KMS-11 (cell line): Measurements from ENCODE around the gene TIE1.

Experiments
- H2AFZ ChIP-seq: fragments of 200-600 bp; sonication (generic); 2 replicates; pipeline ENCODE4 v1.6.1; 2016; ENCODE audit warnings: antibody characterized with exemption, mixed run types, low read depth
- H3K27ac ChIP-seq: fragments of 200-600 bp; sonication (generic); 2 replicates; pipeline ENCODE4 v1.6.1; 2016; ENCODE audit warnings: mild to moderate bottlenecking, mixed run types
- H3K27me3 ChIP-seq: fragments of 200-600 bp; sonication (generic); 2 replicates; pipeline ENCODE4 v1.6.1; 2017; ENCODE audit warnings: mild to moderate bottlenecking, low read depth, mixed run types, moderate library complexity; ENCODE audit not compliant: insufficient read depth
- H3K36me3 ChIP-seq: fragments of 200-600 bp; sonication (generic); 2 replicates; pipeline ENCODE4 v1.6.1; 2017; ENCODE audit warnings: mild to moderate bottlenecking, mixed run types; ENCODE audit not compliant: insufficient read depth
- H3K4me1 ChIP-seq: fragments of 200-600 bp; sonication (generic); 2 replicates; pipeline ENCODE4 v1.6.1; 2016; ENCODE audit warnings: mild to moderate bottlenecking, low read depth, mixed run types; ENCODE audit not compliant: poor library complexity, severe bottlenecking
- H3K4me2 ChIP-seq: fragments of 200-600 bp; sonication (generic); 2 replicates; pipeline ENCODE4 v1.7.0; 2016; ENCODE audit warnings: mild to moderate bottlenecking, mixed run types
- H3K4me3 ChIP-seq: fragments of 200-600 bp; sonication (generic); IDR thresholded peaks from 2 replicates; pipeline ENCODE4 v1.6.1; 2017; ENCODE audit warnings: low read depth, low read length, mixed read lengths; ENCODE audit not compliant: insufficient read depth
- H3K79me2 ChIP-seq: fragments of 200-600 bp; sonication (generic); 2 replicates; pipeline ENCODE4 v1.6.1; 2016; ENCODE audit warnings: low read depth, mixed run types; ENCODE audit not compliant: insufficient read depth
- H3K9ac ChIP-seq: fragments of 200-600 bp; sonication (generic); 2 replicates; pipeline ENCODE4 v1.6.1; 2016; ENCODE audit warnings: mild to moderate bottlenecking, mixed run types
- H4K20me1 ChIP-seq: fragments of 200-600 bp; sonication (generic); 2 replicates; pipeline ENCODE4 v1.6.1; 2016; ENCODE audit warnings: mild to moderate bottlenecking, mixed run types; ENCODE audit not compliant: insufficient read depth
- TF ChIP-seq, protein P1 (sequence below): fragments of 200-600 bp; sonication (generic); conservative IDR thresholded peaks from 2 replicates; pipeline ENCODE4 v1.6.1; 2017; ENCODE audit warnings: low read depth, mild to moderate bottlenecking, antibody characterized with exemption, low read length, moderate library complexity, mixed read lengths

The TIE1 gene

DNA sequence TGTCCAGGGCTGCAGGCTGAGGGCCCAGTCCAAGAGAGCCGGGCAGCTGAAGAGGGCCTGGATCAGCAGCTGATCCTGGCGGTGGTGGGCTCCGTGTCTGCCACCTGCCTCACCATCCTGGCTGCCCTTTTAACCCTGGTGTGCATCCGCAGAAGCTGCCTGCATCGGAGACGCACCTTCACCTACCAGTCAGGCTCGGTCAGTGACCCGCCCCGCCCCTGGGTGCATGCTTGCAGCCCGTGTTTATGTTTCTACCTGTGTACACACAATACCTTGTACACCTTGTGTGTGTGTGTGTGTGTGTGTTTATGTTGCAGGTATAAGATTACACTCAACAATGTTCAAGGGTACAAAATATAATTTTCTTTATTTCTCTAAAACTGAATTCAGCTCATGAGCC is 13.0 kb downstream of the TIE1 start:
- no peaks in the 10 kb centered on the region for H3K36me3 ChIP-seq
- H3K27ac ChIP-seq, result no peak overlapping the region
- H3K4me3 ChIP-seq, result no peak overlapping the region
- H3K9ac ChIP-seq, result no peak overlapping the region
- H3K4me2 ChIP-seq, result no peak overlapping the region
- TF ChIP-seq, protein P1, sequence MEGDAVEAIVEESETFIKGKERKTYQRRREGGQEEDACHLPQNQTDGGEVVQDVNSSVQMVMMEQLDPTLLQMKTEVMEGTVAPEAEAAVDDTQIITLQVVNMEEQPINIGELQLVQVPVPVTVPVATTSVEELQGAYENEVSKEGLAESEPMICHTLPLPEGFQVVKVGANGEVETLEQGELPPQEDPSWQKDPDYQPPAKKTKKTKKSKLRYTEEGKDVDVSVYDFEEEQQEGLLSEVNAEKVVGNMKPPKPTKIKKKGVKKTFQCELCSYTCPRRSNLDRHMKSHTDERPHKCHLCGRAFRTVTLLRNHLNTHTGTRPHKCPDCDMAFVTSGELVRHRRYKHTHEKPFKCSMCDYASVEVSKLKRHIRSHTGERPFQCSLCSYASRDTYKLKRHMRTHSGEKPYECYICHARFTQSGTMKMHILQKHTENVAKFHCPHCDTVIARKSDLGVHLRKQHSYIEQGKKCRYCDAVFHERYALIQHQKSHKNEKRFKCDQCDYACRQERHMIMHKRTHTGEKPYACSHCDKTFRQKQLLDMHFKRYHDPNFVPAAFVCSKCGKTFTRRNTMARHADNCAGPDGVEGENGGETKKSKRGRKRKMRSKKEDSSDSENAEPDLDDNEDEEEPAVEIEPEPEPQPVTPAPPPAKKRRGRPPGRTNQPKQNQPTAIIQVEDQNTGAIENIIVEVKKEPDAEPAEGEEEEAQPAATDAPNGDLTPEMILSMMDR, result no peak
- no peaks in the 10 kb centered on the region for H3K79me2 ChIP-seq
- H4K20me1 ChIP-seq, result no peaks in the 10 kb centered on the region
- H2AFZ ChIP-seq, result no peak overlapping the region
- no peaks in the 10 kb centered on the region; the same call in 1 of the 2 replicates for H3K27me3 ChIP-seq
- no peaks in the 10 kb centered on the region for H3K4me1 ChIP-seq

DNA sequence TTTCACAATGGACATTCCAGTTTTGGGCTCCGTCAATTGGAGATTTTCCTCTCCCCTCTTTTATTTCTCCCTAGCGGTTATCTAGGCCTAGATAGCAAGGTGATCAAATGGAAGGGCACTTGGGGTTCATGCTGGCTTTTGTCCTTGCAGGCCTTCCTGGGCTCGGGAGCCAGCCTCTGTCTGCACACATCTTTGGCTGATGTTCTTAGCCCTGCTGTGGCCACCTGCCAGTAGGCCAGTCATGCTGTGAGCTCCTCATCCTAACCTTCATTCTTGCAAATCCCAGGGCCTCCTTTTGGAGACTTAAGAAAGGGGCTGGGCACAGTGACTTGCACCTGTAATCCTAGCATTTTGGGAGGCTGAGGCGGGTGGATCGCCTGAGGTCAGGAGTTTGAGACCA is 13.5 kb downstream of the TIE1 start:
- H3K79me2 ChIP-seq, result no peaks in the 10 kb centered on the region
- no peak overlapping the region for H3K9ac ChIP-seq
- H3K4me1 ChIP-seq, result no peaks in the 10 kb centered on the region
- no peaks in the 10 kb centered on the region; the same call in 1 of the 2 replicates for H3K27me3 ChIP-seq
- H3K4me3 ChIP-seq, result no peak overlapping the region
- H3K36me3 ChIP-seq, result no peaks in the 10 kb centered on the region
- no peak overlapping the region for H3K4me2 ChIP-seq
- H2AFZ ChIP-seq, result no peak overlapping the region
- TF ChIP-seq, protein P1, result no peak
- no peak overlapping the region for H3K27ac ChIP-seq
- H4K20me1 ChIP-seq, result no peaks in the 10 kb centered on the region

DNA sequence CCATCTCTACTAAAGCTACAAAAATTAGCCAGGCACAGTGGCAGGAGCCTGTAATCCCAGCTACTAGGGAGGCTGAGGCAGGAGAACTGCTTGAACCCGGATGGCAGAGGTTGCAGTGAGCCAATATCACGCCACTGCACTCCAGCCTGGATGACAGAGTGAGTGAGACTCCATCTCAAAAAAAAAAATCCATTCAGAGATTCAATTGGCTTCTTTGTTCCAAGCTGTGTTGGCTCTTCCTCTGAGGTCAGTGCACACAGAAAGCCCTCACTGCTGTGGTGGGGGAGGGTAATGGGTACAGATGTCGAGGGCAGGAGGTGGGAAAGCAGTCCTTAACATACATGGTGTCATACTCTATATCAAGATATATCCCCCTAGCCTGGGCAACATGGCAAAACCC is 14.7 kb downstream of the TIE1 start:
- no peak overlapping the region for H3K27ac ChIP-seq
- no peaks in the 10 kb centered on the region for H3K36me3 ChIP-seq
- TF ChIP-seq, protein P1, result no peak
- H3K4me2 ChIP-seq, result no peak overlapping the region
- no peak overlapping the region for H2AFZ ChIP-seq
- H3K9ac ChIP-seq, result no peak overlapping the region
- no peaks in the 10 kb centered on the region for H3K79me2 ChIP-seq
- no peaks in the 10 kb centered on the region for H3K4me1 ChIP-seq
- H3K27me3 ChIP-seq, result no peaks in the 10 kb centered on the region; the same call in 1 of the 2 replicates
- no peak overlapping the region for H3K4me3 ChIP-seq
- no peaks in the 10 kb centered on the region for H4K20me1 ChIP-seq

DNA sequence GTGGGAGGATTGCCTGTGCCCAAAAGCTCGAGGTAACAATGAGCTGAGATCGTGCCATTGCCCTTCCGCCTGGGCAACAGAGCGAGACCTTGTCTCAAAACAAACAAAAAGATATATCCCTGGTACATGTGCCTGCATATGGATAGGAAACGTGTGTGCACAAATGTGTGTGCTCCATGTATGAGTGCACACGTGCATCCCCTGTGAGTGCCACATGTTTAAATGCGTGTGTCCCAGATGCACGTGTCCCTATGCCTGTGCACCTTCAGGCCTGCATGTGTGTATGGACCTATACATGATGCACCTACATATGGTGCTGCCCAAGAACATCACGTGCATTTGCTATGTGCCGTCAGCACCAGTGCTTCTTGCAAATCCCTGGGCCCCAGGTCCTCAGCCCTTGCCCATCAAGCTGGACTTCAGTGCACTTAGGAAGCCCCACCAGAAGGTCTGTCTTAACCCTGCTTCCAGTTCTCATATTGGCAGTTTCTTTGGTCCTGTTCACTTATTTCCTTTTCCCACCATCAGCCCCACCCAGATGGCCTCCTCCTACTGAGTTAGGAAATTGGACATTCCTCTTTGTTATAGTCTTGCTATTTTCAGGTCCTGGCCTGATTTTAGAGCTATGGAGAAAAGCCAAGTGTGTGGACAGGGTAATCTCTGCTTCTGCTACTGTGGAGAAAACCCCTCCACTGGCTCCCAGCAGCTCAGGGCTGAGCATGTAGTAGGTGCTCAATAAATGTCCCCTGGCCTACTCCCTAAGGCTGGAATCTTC is 15.4 kb downstream of the TIE1 start:
- no peak overlapping the region for H2AFZ ChIP-seq
- no peaks in the 10 kb centered on the region for H3K79me2 ChIP-seq
- no peak overlapping the region for H3K27ac ChIP-seq
- no peaks in the 10 kb centered on the region for H3K4me1 ChIP-seq
- H4K20me1 ChIP-seq, result no peaks in the 10 kb centered on the region
- no peak overlapping the region for H3K4me2 ChIP-seq
- no peak overlapping the region for H3K9ac ChIP-seq
- H3K36me3 ChIP-seq, result no peaks in the 10 kb centered on the region
- no peak overlapping the region for H3K4me3 ChIP-seq
- no peaks in the 10 kb centered on the region for H3K27me3 ChIP-seq
- TF ChIP-seq, protein P1, result no peak
